GM21529 (cell line): Measurements from ENCODE around the gene STYXL2.
A peak's percentile ranks its signal among the peaks of the same experiment; 100 is the strongest.

Experiments used
- ATAC-seq: cut with Tn5 transposase; IDR thresholded peaks from one replicate; pipeline ENCODE4 v1.9.1; 2021; ENCODE audit not compliant: unreplicated experiment

Gene STYXL2

DNA sequence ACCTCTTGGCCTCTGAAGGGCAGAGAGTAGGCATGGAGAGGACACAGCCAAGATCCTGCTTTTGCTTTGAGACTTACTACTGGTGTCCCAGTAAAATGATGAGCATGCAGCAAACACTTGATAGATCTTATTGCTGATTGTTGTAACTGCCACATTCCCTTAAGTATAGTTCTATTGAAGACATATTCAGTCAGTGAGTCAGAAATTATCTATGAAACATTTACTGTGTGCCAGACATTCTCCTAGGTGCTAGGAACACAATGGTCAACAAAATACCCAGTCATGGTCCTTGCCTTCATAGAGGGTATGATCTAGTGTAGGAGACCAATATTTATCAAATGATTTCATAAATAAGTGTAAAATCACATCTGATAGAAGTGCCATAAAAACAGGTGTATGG, 13.6 kb downstream of the STYXL2 start:
- ATAC-seq, result no peak

DNA sequence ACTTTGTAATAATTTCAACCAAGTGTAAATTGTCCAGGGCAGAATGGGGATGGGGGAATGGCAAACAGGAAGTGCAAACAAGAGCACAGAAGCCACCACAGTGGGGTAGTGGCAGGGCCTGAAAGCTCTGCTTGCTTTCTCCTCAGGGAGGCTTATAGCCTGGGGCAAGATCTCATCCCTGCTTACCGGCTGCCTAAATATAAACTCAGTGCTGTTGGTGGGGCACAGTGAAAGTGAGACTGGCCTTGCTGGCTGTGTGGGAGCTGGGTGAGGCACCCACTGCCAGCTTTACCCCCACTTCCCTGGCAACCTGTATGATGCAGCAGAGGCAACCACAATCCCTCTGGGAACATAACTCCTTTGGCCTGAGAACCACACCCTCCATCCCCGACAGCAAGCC, 15.2 kb downstream of the STYXL2 start:
- peak; percentile 47 for ATAC-seq

DNA sequence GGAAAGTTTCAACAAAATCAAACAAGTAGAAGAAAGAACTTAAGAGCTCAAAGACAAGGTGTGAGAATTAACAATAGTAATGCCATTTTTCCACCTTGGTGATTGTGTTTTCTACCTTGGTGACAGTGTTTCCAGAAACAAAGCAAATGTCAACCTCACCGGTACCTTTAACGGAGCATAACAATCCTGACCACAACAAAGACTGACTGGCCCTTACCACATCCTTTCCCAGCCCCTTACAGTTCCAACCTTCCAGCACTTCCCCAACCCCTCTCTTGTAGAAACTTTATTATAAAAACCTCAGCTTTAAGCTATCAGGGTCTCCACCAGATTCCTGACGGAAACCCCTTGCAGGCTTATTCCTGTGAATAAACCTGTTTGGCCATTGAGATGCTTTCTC, 16.7 kb downstream of the STYXL2 start:
- no peak for ATAC-seq

DNA sequence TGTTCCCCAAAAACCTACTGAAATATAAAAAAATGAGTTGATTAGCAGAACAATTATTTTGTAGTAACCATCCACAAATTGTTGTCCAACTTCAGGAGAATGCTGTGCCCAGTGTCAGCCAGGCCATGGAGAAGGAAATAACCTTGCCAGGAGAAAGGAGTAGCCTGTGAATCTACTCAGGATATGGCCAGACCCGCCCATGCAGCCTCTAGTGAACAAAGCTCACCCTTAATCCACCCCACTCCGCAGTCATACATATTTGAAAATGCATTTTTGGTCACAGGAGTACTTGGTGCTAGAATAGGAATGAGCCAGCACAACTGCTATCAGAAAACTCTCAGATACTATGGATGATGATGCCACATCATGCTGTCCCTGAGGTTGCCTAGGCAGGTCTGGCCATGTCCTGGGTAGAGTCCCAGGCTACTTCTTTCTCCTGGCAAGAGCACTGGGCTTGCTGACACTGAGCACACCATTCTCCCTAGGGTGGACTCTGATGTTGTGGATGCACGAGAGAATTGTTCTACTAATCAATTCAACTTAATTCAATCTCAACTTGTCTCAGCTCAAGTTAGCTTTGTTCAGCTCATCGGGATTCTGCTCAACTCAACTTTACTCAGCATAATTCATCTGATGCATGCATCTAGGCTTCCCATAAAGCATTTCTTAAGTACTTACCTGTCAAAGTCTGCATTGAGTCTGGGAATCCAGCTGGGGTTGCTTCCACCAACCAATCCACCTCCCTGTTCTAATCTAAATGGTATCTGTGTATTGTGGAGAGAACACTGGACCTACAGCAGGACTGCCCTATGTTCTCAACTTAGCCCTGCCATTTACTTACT, 18.2 kb downstream of the STYXL2 start:
- ATAC-seq, result no peak

DNA sequence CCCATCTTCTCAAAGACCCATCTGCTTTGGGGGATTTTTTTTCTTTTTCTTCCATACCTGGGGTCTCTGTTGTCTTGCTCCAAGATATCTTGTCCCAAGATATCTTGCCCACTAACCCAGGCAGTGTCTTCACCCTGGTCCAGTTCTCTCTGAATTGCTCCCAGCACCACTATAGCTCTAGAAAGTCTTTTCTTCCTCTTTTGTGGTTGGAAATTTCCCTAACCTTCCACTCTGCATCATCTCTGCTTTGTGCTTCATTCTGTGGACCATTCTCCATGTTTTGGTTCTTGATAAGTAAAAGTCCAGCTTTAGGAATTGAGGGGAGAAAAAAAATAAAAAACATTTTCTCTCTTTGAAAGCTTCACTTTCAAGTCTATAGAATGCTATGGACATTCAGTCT, 20.9 kb downstream of the STYXL2 start:
- no peak for ATAC-seq

DNA sequence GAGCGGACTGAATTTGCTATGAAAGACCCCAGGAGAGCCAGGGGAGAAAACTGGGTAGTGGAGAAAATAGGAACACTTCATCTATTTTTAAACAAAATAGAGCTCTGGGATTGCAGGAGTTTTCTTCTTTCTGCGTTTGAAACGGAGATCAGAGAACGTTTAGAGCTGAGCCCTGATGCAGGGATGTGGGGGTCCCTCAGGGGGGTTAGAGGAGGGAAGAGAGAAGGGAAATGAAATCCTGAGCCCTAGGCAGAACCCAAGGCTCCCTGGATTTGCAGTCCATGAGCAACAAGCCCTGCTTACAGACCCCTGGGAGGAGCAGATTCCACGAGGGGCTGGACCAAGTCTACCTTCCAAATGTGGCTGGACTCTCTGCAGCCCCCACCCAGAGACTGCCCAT, 21.8 kb downstream of the STYXL2 start:
- no peak for ATAC-seq

DNA sequence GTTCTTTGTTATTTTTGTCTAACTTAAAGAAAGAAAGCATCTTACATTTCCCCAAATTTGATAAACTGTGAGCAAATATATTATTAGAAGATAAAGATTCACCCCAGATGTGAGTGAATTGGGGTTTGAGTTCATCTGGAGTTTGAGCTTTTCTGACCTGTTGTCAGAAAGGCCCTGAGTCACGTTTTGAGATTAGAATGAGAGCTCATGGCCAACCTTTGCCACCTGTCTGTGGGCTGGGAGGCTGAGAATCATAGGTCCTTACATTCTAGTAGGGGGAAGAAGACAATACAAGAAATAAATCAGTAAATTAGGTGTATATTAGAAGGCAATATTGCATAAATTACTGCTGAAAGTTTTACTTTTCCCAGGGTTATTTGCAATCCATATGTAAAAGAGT, 22.3 kb downstream of the STYXL2 start:
- no peak for ATAC-seq

DNA sequence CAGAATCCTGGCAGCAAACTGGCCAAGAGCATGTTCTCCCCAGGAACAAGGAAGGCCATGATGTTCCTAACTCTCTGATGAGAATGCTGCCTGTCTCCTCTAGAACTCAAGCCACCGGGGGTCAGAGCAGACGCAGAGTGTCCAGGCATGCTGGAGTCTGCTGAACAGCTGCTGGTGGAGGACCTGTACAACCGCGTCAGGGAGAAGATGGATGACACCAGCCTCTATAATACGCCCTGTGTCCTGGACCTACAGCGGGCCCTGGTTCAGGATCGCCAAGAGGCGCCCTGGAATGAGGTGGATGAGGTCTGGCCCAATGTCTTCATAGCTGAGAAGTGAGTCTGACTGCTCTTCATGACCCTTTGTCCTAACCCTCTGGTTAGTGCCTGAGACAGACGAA, 23.4 kb downstream of the STYXL2 start:
- no peak for ATAC-seq

DNA sequence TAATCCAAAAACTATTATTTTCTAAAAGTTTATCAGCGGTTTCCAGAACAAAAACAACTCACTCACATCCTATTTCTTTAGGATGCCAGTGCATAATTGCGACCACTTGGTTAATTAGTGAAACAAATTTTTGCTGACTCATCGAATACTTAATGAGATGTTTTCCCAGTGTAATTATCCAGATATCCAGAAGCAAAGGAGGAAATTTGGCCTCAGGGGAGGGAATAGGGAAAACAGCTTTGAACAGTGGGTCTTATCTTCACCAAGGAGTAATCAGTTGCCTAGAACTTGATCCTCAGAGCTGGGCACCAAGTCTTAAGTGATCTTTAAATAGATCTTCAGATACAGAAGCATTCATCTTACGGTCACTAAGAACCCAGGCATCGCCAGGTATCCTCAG, 24.3 kb downstream of the STYXL2 start:
- no peak for ATAC-seq

DNA sequence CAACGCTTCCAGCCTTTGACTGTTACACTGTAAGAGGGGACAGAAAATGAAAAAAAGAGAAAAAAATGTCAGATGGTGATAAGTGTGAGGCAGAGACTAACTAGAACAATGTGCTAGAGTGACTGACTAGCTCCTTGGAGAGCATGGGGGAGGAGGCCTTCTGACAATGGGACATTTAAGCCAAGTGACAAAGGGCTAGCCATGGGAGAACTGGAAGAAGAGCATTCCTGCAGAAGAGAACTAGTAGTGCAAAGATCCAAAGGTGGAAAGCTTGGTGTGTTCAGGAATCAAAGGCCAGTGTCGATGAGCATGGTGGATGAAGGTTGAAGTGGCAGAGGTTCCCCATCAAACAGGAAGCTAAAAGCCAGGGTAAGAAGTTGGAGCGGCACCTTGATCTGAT, 25.8 kb downstream of the STYXL2 start:
- ATAC-seq, result no peak

DNA sequence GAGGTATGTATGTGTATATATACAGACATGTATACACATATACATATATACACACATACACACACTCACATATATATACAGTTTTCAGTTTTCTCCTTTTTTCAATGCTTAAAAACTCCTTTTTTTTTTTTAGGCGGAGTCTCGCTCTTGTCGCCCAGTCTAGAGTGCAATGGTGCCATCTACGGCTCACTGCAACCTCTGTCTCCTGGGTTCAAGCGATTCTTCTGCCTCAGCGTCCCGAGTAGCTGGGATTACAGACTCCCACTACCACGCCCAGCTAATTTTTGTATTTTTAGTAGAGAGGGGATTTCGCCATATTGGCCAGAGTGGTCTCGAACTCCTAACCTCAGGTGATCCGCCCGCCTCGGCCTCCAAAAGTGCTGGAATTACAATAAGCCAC, 27.0 kb downstream of the STYXL2 start:
- ATAC-seq, result no peak

DNA sequence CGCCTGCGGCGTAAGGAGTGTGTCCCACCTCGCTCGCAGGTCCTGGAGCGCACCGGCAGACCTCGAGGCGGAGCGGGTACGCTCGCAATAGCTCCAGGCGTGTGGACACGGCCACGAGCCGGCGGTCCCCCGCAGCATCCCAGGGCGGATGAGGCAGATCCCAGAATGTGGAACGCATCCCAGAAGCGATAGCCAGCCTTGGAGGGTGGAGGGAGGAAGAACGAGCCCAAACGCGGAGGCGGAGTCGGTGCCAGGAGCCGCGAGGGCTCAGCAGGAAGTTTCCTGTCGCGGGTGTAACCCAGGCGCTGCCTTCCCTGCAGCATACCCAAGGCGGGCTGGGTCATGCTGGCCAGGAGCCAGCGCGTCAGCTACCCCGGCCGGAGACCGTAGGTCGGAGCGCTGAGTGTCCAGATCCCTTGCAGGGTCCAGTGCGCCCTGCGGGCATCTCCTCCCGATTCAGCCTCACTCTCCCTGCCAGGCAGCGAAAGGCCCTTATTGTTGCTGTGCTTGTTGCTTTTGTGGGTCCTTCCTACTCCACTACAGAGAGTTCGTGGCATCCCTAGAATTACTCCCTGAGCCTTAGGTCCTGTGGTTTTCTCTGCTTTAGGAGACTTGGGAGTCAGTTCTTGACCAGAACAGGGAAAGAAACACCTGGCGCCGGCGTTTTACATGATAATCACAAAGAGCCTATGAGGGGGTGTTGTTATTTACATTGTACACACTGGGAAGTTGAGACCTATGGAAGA, 27.7 kb downstream of the STYXL2 start:
- no peak for ATAC-seq

DNA sequence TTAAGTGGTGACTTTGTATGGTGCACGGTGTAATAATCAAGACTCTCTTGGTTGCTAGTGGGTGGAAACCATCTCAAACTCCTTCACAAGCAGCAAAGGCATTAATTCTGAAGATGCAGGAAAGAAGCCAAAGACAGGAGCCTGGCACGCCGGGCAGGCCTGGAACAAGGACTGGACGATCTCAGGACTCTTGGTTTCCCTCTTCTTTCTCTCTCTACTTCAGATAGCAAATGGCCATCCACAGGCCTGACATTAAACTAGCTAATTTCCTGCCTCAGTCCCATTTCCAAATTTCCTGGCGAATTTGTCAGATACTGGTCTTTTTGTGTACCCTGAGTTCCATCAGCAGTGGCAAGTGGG, 28.2 kb downstream of the STYXL2 start:
- no peak for ATAC-seq

DNA sequence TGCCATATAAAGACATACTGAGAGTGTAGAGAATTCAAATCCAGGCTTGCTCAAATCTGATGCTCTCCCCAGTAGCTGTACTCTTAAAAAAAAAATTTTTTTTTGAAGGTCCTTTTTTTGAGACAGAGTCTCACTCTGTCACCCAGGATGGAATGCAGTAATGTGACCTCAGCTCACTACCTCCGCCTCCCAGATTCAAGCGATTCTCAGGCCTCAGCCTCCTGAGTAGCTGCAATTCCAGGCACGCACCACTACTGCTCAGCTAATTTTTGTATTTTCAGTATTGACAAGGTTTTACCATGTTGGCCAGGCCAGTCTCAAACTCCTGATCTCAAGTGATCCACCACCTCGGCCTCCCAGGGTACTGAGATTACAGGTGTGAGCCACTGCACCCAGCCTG, 28.7 kb downstream of the STYXL2 start:
- ATAC-seq, result no peak

DNA sequence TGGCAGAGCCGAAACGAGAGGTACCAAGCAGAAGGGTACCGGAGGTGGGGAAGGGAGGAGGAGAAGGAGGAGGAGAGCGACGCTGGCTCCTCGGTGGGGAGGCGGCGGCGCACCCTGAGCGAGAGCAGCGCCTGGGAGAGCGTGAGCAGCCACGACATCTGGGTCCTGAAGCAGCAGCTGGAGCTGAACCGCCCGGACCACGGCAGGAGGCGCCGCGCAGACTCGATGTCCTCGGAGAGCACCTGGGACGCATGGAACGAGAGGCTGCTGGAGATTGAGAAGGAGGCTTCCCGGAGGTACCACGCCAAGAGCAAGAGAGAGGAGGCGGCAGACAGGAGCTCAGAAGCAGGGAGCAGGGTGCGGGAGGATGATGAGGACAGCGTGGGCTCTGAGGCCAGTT, 32.4 kb downstream of the STYXL2 start:
- no peak for ATAC-seq

DNA sequence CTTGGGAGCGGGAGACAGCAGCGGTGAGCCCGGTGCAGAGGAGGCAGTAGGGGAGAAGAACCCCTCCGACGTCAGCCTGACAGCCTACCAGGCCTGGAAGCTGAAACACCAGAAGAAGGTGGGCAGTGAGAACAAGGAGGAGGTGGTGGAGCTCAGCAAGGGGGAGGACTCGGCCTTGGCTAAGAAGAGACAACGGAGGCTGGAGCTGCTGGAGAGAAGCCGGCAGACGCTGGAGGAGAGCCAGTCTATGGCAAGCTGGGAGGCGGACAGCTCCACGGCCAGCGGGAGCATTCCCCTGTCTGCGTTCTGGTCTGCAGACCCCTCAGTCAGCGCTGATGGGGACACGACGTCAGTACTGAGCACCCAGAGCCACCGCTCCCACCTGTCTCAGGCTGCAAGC, 32.9 kb downstream of the STYXL2 start:
- ATAC-seq, result no peak

DNA sequence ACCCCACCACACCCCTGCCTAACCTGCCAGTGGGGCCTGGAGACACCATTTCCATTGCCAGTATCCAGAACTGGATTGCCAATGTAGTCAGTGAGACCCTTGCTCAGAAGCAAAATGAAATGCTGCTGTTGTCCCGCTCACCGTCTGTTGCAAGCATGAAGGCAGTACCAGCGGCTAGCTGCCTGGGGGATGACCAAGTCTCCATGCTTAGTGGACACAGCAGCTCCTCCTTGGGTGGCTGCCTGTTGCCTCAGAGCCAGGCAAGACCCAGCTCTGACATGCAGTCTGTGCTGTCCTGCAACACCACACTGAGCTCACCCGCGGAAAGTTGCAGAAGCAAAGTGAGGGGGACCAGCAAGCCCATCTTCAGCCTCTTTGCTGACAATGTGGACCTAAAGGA, 33.4 kb downstream of the STYXL2 start:
- ATAC-seq, result no peak

DNA sequence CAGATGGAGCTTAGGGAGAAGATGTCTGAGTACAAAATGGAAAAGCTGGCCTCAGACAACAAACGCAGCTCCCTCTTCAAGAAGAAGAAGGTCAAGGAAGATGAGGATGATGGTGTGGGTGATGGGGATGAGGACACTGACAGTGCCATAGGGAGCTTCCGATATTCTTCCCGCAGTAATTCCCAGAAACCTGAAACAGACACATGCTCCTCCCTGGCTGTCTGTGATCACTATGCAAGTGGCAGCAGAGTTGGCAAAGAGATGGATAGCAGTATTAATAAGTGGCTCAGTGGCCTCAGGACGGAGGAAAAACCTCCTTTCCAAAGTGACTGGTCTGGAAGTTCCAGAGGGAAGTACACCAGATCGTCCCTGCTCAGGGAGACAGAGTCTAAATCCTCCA, 33.8 kb downstream of the STYXL2 start:
- no peak for ATAC-seq

DNA sequence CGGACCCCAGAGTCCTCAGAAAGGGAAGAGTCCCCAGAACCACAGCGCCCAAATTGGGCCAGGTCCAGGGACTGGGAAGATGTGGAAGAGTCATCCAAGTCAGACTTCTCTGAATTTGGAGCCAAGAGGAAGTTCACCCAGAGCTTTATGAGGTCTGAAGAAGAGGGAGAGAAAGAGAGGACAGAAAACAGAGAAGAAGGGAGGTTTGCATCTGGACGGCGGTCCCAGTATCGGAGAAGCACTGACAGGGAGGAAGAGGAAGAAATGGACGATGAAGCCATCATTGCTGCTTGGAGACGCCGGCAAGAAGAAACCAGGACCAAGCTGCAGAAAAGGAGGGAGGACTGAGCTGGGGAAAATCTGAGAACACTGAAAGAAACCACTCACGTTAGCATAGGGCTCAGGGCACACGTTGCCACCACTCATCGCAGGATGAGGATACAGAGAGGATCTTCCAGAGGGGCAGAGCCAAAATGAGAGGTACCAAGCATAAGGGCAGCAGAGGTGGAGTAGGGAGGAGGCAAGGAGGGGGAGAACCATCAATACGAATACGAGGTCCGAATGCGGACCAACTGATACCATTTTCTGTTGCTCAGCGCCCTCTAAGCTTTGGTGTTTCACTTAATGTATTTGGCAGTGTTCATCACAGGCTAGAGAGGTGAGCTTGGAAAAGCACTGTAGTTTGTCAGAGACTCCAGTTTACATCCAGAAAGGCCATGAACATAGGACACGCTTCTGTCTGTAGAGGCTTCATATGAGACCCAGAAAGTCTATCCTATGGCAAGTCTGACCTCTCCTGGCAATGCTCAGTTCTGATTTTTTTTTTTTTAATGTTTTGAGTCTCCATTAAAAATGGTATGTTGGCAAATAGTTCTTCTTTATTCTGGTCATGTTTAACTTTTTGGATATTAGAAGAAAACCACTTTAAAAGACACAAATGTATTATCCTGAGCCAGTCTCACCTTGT, 34.7 kb downstream of the STYXL2 start:
- ATAC-seq, result no peak

DNA sequence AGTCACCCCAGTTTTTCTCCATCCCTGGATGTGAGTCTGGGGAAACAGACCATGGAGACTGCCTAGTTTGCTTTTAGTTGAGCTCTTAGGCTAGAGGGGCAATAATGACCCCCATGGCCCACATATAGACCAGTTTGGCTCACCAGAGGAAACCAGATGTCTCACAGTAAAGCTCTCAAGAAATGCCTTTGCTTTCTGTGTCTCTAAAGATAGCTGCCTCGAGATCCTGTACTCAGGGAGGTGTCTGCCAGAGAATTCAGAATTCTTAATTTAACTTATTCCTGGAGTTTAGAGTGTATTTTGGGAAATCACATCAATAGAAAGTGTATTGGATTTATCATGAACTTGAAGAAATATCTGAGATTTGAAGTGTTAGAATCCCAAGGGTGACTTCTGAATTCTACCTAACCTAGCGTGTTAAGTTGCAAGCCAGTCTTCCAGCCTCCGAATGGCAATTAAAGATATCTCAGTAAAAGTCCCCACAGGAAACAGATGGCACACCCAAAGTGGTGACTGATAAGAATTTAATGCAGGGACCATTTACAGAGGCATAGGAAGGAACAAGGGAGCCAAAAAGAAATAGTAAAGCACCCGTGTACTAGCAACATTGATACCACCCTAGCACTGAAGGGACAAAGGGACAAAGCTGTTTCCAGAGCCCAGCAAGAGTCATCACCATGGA, 37.1 kb downstream of the STYXL2 start:
- no peak for ATAC-seq
